Amniotic epithelial cell (primary cell): ENCODE measurements around the gene NEK8.

Source experiments
- DNase-seq: peaks from one replicate; pipeline ENCODE4 v3.0.0-alpha.2; 2010; ENCODE audit warnings: low read depth

The NEK8 gene

GRCh38 chr17:28728364-28729200 lies at the start of gene NEK8:
NEK8 (plus strand) TSS chr17:28728788; CDS start chr17:28728814, 26 bp downstream.
- DNase-seq = peak; percentile 87

GRCh38 chr17:28682655-28683054 lies 45.9 kb upstream of the NEK8 start:
- DNase-seq = no peak

DNA sequence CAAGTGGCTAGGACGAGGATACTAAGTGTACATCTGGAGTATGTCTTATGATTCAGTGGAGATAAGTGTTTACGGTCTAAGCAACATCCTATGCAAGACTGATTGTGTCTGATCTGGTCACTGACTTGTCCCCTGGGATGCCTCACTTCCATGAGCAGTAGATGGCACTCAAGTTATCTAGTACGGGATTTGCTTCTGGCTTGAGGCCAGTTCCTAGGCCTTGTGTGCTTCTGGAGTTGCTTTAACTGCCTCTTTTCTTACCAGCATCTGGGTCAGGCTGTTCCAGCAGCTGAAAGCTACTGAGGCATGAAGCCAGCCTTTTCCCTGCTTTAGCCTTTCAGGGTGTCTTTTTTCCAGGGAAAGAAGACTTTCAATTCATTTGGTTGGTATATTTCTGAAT lies 43.6 kb upstream of the NEK8 start:
- DNase-seq = peak; percentile 76

DNA sequence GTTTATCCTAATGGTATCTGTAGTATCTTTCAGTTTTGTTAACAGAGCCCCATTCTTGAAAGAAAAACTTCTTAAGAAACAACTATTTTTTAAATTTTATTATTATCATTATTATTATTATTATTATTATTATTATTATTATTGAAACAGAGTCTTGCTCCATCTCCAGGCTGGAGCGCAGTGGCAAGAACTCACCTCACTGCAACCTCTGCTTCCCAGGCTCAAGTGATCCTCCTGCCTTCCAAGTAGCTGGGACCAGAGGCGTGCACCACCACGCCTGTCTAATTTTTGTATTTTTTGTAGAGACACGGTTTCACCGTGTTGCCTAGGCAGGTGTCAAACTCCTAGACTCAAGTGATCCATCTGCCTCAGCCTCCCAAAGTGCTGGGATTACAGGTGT lies 43.2 kb upstream of the NEK8 start:
- DNase-seq = no peak

DNA sequence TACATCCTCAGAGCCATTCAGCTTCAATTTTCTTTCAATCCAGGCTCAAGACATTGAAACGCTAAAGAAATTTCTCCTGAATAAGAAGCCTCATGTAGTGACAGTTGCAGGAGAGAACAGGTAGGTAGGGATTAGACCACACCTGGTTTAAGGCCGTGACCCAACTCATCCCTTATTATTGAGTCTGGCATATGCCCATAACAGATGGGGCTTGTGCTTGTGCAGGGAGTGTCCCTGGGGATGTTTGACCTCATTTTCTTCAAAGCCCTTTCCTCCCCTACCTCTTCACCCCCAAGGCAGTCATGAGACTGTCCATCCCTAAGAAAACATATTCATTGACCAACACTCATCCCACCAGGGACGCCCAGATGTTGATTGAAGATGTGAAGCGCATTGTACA lies 42.3 kb upstream of the NEK8 start:
- no peak for DNase-seq

DNA sequence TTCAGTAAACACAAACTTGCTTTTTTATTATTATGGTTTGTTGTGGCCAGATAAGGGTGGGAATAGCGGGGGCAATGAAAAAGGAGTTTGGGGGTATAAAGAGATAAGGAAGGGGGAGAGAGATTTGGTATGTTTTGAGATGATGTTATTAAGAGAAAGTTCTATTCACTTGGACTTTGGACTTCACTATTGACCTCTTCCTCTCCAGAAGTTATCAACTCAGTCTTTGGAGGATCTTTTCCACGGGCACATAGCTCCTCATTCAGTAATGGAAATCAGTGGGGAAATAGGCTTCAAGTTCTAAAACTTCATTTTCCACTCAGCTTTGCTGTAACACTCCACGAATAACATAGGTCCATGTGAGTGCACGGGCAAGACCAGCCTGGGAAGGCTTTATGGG lies 40.1 kb upstream of the NEK8 start:
- no peak for DNase-seq

DNA sequence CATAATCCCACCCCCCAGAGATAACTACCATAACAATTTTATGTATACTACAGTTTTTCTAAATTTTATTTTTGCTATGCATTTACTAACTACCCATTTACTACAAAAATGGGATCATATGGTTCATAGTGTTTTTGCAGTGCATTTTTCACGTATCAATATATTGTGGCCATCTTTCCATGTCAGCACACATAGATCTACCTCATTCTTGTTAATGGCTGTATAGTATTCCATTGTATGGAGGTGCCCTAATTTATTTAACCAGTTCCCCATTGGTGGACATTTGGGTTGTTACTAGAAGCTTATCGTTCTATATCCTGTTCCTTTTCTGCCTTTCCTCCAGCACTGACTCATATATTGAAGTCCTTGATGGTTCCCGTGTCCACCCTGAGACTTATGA lies 39.6 kb upstream of the NEK8 start:
- DNase-seq = no peak

DNA sequence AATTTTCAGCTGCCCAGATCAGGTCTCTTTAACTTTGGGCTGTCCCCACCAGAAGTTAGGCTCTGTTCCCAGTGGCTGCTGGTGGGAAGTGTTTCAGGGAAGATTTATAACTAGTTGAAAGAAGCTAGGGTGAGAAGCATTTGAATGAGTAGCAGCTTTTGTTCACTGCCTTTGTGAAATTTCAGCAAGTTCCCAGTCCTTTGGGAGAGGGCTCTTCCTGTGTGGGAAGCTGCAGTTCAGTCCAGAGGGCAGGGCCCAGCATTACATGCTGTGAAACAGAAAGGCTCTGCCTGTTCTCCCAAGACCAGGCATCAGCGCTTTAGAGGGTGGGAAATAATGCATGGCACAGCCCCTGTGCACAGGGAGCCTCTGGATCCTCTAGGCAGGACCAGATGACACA lies 34.7 kb upstream of the NEK8 start:
- no peak for DNase-seq

- DNase-seq = no peak
Measured at GRCh38 chr17:28698253-28698941, 30.2 kb upstream of the NEK8 start.

- DNase-seq = no peak
Measured at GRCh38 chr17:28700278-28700677, 28.3 kb upstream of the NEK8 start.

GRCh38 chr17:28700830-28701492 lies 27.6 kb upstream of the NEK8 start:
- no peak for DNase-seq

DNA sequence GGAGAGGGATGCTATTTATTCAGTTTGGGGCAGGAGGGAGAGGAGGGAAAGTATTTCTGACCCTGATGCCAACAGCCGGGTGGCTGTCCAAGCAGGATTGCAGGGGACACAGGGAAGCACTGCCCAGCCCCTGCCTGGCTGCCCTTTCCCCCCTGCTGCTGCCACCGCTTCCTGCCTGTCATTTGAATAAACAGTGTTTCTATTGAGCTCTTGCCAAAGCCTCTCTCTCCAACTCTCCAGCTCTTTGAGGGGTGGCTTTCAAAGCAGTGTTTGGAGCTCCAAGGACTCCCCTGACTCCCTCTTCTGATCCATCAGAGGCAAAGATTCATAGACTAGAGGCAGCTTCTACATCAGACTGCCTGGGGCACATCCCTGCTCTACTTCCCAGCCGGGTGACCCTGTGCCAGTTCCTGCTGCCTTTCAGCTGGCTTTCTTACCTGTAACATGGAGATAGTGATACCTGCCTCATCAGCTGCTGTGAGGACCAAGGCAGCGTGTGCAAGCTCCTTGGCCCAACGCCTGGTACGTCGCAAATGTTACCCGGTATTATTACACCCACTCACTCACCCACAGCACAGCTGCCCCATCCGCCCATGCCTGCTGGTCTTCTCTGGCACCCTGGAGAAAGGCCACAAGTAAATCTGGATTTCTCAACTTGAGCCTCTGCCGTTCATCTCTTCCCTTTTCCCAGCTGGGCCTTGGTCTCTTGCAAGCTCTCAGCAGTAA lies 26.4 kb upstream of the NEK8 start:
- DNase-seq = no peak

DNA sequence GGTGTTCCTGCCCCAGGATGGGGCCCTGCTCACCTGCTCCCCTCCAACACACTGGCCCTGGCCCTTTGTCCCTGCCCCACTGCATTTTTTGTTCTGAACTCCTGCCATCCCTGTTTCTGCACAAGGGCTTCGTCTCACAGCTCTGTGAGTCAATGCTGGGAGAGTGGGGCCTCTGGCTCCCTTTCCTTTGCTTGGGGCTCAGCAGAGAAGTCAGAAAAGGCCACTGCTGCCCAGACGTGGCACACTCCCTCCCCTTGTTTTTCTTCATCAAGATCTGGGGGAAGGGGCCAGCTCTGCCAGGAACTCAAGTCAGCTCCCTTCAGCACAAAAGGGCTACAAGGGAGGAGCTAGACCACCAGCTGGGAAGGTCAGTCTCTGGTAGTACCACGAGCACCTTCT lies 25.8 kb upstream of the NEK8 start:
- no peak for DNase-seq

- DNase-seq = no peak
Measured at GRCh38 chr17:28703552-28704218, 24.9 kb upstream of the NEK8 start.

GRCh38 chr17:28704219-28704858 lies 24.2 kb upstream of the NEK8 start:
- DNase-seq = no peak

DNA sequence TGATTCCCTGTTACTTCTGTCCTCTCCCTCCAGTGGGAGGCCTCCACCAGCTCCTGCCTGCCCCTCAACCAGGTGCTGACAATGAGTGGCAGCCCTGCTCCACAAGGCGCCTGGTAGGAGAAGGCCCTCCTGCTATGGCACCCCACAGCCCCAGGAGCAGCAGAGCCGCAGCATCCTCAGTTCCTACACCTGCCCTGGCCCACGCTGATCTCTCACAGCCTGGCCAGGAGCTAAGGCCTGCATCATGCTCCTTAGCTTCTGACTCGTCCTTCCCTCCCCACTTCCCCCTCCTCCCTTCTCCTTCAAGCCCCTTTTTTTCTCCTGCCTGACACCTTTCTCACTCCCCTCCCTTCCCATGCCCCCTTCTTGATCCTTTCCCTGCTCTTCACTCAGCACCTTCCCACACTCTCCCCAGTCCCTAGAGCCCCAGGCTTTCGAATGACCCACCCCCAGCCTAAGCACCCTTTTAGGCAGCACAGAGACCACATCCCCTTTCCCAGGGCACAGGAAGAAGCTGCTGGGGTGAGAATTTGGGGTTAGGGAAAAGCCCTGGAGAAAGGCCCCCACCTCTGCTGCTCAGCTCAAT lies 23.4 kb upstream of the NEK8 start:
- DNase-seq = no peak

DNA sequence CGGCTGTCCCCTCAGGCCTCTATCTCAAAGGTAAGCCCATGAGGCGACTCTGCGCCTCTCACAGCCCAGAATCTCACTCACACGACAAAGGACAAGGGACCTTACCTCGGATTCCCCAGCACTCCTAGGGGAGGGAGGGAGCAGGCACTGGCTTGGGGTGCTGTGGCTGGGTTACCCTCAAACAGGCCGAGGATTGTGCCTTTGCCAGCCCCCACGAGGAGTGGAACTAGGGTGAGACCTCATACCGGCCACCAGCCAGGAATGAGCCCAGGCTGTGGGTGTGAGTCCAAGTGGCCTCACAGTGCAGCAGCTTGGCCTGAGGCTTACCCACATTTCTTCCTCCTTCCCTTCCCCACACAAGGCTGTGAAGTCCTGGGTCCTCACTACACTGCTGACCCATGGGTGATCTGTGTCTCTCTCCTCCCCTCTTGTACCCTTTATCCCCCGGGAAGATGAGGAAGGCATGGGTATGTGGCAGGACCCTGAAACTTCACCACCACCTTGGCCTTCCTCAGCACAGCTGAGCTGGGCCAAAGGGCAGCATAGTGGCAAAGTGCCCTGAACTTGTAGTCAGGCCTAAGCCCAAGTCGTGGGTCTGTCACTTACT lies 22.8 kb upstream of the NEK8 start:
- DNase-seq = no peak

- no peak for DNase-seq
Measured at GRCh38 chr17:28706471-28707338, 21.9 kb upstream of the NEK8 start.

DNA sequence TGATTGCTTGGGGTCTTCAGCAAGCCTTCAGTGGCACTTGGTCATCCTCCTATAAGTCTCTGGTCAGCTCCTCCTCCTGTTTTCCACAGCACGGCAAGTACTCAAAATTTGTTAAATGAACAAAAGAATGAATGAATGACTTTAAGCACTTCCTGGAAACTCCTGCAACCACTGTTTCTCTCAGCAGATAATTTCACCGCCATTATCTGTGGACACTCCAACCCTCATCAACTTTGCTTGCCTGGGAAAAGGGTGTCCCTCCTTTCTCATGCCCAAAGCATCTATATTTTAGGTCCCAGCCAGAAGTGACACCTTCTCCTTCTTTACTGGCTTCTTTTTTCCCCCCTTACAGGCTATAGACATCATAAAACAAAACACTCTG lies 21.3 kb upstream of the NEK8 start:
- DNase-seq = no peak
